Measurements from ENCODE around the gene TRMU.

TRMU gene

DNA sequence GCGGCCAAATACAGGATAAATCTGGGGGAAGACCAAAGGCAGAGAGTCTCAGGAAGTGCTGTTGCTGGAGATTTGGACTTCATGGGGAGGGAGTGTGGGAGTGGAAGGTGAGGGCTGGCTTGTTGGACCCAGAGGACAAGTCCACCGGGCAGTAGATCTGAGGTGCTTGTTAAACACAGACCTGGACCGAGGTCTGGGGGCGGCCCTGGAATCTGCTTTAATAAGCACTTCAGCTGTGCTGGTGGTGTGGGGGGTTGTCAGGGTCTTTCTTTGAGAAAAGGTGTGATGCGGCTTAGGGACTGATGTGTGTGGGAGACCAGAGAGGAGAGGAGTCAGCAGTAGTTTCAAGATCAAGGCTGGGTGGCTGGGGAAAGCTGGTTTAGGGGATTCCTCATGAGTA is 4.4 kb downstream of the TRMU start:
- peaks cover 73% of the 10 kb centered on the region for H3K36me3 ChIP-seq (ENCODE audit: control insufficient read depth, insufficient read depth, low read length)
- no peaks in the 10 kb centered on the region for H3K9me3 ChIP-seq (ENCODE audit: control insufficient read depth, insufficient read depth, low read depth, low read length)

DNA sequence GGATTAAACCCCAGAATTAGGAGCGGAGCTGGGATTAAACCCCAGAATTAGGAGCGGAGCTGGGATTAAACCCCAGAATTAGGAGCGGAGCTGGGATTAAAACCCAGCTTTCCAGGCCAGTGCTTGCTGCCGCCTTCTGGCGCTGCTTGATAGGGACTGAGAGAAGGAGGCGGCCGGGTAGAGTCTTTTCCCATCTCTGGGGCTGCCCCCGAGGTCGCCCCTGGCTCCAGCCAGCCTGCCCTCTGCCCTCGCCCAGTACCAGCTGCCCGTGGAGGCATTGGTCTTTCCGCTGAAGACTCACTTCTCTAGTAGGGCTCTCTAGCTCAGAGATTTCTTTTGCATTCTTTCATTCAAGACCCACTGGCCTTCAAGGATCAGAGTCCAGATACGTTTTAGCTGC is 5.2 kb downstream of the TRMU start:
- Histone ChIP-seq H3K9me3 (ENCODE audit: control insufficient read depth, insufficient read depth, low read depth, low read length) (no peaks in the 10 kb centered on the region), H3K27me3 (ENCODE audit: control insufficient read depth, insufficient read depth, low read length) (no peaks in the 10 kb centered on the region), H3K4me3 (ENCODE audit: low read depth, low read length) (no peak overlapping the region), H3K27ac (ENCODE audit: low read depth, low read length) (no peak overlapping the region), H3K4me1 (ENCODE audit: control insufficient read depth, insufficient read depth, low read length) (peaks cover 6% of the 10 kb centered on the region; the same call in 1 of the 2 replicates), H3K9ac (ENCODE audit: low read length) (no peak overlapping the region), H3K36me3 (ENCODE audit: control insufficient read depth, insufficient read depth, low read length) (peaks cover 80% of the 10 kb centered on the region)

More for the DNA sequence above, 4.4 kb downstream of the TRMU start:
- no peak overlapping the region for H3K27ac ChIP-seq (ENCODE audit: low read depth, low read length)
- no peak overlapping the region for H3K9ac ChIP-seq (ENCODE audit: low read length)
- H3K27me3 ChIP-seq (ENCODE audit: control insufficient read depth, insufficient read depth, low read length): no peaks in the 10 kb centered on the region
- H3K4me1 ChIP-seq (ENCODE audit: control insufficient read depth, insufficient read depth, low read length): peaks cover 6% of the 10 kb centered on the region; the same call in 1 of the 2 replicates
- H3K4me3 ChIP-seq (ENCODE audit: low read depth, low read length): no peak overlapping the region

DNA sequence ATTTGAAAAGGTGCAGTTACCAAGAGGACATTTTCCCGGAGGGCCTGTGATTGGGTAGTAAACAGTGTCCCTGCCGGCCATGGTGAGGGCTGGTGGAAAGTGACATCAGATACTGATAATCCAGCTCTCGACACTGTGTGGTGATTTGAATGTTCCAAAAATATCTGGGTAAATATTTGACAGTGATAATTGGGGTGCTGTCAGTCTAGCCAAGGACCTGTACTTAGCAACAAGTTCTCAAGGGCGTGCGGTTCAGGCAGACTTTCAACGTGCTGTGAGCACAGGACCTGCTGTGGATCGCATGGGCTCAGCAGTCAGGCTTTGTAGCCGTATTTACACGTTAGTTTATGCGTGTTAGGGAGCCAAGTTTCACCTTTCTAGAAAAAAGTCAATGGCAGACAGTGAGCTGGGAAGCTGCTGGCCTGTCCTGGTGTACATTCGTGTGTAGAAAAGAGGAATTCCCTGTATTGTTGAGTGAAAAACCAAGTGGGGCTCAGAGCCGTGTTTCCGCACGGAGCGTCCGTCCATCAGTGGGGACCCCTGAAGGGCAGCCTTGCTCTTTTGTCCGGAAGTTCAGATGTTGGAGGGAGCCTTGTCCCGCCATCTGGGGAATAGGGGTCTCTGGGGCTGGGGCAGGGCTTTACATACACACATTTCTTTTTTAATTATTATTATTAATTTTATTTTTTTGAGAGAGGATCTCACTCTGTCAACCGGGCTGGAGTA is 11.3 kb downstream of the TRMU start:
- Histone ChIP-seq H3K4me1 (ENCODE audit: control insufficient read depth, insufficient read depth, low read length) (no peaks in the 10 kb centered on the region), H3K36me3 (ENCODE audit: control insufficient read depth, insufficient read depth, low read length) (peaks cover 99% of the 10 kb centered on the region), H3K4me3 (ENCODE audit: low read depth, low read length) (no peak overlapping the region), H3K27ac (ENCODE audit: low read depth, low read length) (no peak overlapping the region), H3K27me3 (ENCODE audit: control insufficient read depth, insufficient read depth, low read length) (no peaks in the 10 kb centered on the region), H3K9me3 (ENCODE audit: control insufficient read depth, insufficient read depth, low read depth, low read length) (no peaks in the 10 kb centered on the region), H3K9ac (ENCODE audit: low read length) (no peak overlapping the region)

DNA sequence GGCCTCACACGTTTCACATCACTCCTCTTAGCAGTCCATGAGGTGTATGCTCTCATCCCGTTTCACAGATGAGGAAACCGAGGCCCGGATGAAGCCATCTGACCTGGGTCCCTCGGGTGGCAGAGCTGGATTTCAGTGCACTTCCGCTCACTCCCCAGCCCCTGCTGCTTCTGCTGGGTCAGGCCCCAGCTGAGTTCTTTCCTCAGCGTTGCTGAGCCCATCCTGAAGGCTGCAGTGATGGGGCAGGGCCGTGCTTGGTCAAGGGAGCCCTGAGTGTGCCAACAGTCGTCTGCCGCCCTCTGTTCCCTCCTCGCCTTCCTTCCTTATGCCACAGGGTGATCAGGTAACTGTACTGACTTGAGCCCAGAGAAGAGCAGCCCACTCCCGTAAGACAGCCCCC is 12.1 kb downstream of the TRMU start:
- Histone ChIP-seq H3K4me1 (ENCODE audit: control insufficient read depth, insufficient read depth, low read length) (no peaks in the 10 kb centered on the region), H3K27ac (ENCODE audit: low read depth, low read length) (no peak overlapping the region), H3K27me3 (ENCODE audit: control insufficient read depth, insufficient read depth, low read length) (no peaks in the 10 kb centered on the region), H3K4me3 (ENCODE audit: low read depth, low read length) (no peak overlapping the region), H3K9ac (ENCODE audit: low read length) (no peak overlapping the region), H3K9me3 (ENCODE audit: control insufficient read depth, insufficient read depth, low read depth, low read length) (no peaks in the 10 kb centered on the region), H3K36me3 (ENCODE audit: control insufficient read depth, insufficient read depth, low read length) (peaks cover 99% of the 10 kb centered on the region)

DNA sequence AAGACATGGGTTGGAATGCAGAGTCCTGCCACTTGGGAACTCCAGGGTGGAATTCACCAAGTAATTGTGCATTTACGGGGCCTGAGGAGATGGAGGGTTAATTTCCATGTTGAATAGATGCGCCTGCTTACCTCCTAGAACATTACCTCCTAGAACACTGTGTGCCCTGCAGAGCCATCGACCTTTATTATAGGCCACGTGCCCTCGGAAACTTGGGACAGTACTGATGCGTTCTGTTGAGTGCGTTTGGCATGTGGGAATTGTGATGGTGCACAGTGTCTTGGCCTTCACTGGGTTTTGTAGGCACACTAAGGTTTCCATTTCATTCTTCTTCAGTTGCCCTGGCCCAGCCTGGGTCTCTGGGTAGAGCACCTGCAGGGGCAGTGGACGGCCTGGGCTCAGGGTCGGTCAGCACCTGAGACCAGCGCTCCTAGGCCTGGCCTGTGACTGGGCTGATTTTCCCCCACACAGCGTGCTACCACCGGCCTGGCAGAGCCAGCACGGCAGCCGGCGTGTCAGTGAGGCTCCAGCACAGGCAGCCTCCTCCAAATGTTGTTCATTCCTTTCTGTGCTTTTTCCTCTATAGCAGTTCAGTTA is 12.7 kb downstream of the TRMU start:
- Histone ChIP-seq H3K27me3 (ENCODE audit: control insufficient read depth, insufficient read depth, low read length) (no peaks in the 10 kb centered on the region), H3K4me3 (ENCODE audit: low read depth, low read length) (no peak overlapping the region), H3K4me1 (ENCODE audit: control insufficient read depth, insufficient read depth, low read length) (no peaks in the 10 kb centered on the region), H3K9me3 (ENCODE audit: control insufficient read depth, insufficient read depth, low read depth, low read length) (no peaks in the 10 kb centered on the region), H3K9ac (ENCODE audit: low read length) (no peak overlapping the region), H3K27ac (ENCODE audit: low read depth, low read length) (no peak overlapping the region), H3K36me3 (ENCODE audit: control insufficient read depth, insufficient read depth, low read length) (peaks cover 99% of the 10 kb centered on the region)

DNA sequence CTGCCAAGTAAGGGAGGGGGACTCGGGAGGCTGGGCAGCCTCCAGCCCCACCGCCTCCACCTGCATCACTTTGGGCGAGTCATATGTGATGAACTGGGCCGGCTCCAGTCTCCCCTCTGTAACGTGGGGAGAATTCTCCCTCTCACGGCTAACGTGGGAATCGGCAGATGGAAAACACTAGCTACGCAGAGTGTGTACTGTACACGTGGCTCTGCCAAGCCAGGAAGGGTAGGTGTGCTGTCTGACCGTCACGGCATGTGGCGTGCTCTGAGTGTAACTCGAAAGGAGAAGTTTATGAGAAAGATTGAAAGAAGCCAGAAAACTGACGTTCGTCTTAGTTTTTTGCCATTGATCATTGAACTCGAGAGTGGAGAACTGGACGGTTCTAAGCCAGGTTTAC is 13.7 kb downstream of the TRMU start:
- no peaks in the 10 kb centered on the region for H3K9me3 ChIP-seq (ENCODE audit: control insufficient read depth, insufficient read depth, low read depth, low read length)
- H3K27me3 ChIP-seq (ENCODE audit: control insufficient read depth, insufficient read depth, low read length): no peaks in the 10 kb centered on the region
- H3K36me3 ChIP-seq (ENCODE audit: control insufficient read depth, insufficient read depth, low read length): peaks cover 99% of the 10 kb centered on the region
- H3K9ac ChIP-seq (ENCODE audit: low read length): no peak overlapping the region
- no peak overlapping the region for H3K4me3 ChIP-seq (ENCODE audit: low read depth, low read length)
- H3K4me1 ChIP-seq (ENCODE audit: control insufficient read depth, insufficient read depth, low read length): no peaks in the 10 kb centered on the region
- no peak overlapping the region for H3K27ac ChIP-seq (ENCODE audit: low read depth, low read length)

DNA sequence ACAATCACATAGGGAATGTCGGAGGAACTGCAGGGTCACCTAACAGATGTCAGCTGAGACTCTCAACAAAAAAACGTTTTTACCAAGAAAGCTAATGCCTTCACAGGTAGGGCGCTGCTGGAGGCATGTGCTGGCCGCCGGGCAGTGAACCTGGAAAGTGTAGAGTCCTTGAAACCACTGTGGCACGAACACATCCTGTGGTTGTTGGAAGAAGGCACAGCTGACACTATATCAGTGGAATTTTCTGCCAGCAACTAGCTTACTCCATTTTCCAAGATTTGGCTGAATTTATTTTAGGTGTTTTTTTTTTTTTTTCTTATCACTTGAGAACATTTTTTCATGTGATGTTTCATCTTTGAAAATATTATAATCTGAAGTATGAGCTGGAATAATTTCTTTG is 14.2 kb downstream of the TRMU start:
- Histone ChIP-seq H3K9ac (ENCODE audit: low read length) (no peak overlapping the region), H3K9me3 (ENCODE audit: control insufficient read depth, insufficient read depth, low read depth, low read length) (no peaks in the 10 kb centered on the region), H3K27ac (ENCODE audit: low read depth, low read length) (no peak overlapping the region), H3K4me3 (ENCODE audit: low read depth, low read length) (no peak overlapping the region), H3K36me3 (ENCODE audit: control insufficient read depth, insufficient read depth, low read length) (peaks cover 96% of the 10 kb centered on the region), H3K4me1 (ENCODE audit: control insufficient read depth, insufficient read depth, low read length) (no peaks in the 10 kb centered on the region), H3K27me3 (ENCODE audit: control insufficient read depth, insufficient read depth, low read length) (no peaks in the 10 kb centered on the region)

DNA sequence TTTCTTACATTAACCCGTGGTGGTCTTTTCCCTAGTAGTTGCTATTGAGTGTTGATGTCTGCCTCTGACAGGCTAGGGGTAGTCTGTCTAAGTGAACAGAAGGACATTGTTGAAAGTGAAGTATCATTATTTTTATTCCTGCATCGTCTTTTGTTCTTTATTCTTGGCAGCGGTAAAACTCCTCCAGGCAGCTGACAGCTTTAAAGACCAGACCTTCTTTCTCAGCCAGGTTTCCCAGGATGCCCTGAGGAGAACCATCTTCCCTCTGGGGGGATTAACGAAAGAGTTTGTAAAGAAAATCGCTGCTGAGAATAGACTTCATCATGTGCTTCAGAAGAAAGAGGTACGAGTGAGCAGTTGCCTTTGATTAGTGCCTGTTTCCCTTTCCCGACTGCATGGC is 14.6 kb downstream of the TRMU start:
- Histone ChIP-seq H3K4me3 (ENCODE audit: low read depth, low read length) (no peak overlapping the region), H3K4me1 (ENCODE audit: control insufficient read depth, insufficient read depth, low read length) (no peaks in the 10 kb centered on the region), H3K27ac (ENCODE audit: low read depth, low read length) (no peak overlapping the region), H3K9me3 (ENCODE audit: control insufficient read depth, insufficient read depth, low read depth, low read length) (no peaks in the 10 kb centered on the region), H3K9ac (ENCODE audit: low read length) (no peak overlapping the region), H3K36me3 (ENCODE audit: control insufficient read depth, insufficient read depth, low read length) (peaks cover 92% of the 10 kb centered on the region), H3K27me3 (ENCODE audit: control insufficient read depth, insufficient read depth, low read length) (no peaks in the 10 kb centered on the region)

DNA sequence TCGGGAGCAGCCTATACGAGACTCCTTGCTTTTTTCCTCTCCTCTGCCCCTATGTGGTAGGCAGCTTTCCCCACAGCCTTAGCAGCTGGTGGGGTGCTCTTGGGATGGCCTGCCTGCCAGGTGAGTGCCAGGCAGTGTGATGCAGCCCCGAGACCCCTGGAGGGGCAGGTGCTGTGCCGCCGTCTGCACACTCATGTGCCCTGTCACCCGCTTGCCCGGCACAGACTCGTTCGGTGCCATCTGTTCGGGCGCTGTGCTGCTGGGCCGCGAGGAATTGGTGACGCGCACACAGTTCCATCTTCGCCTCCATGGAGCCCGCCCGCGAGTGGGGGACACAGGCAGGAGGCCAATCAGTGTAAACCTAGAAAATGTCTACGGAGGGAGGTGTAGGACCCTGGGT is 15.1 kb downstream of the TRMU start:
- H3K27ac ChIP-seq (ENCODE audit: low read depth, low read length): no peak overlapping the region
- no peak overlapping the region for H3K9ac ChIP-seq (ENCODE audit: low read length)
- peaks cover 88% of the 10 kb centered on the region for H3K36me3 ChIP-seq (ENCODE audit: control insufficient read depth, insufficient read depth, low read length)
- no peaks in the 10 kb centered on the region for H3K9me3 ChIP-seq (ENCODE audit: control insufficient read depth, insufficient read depth, low read depth, low read length)
- no peaks in the 10 kb centered on the region for H3K4me1 ChIP-seq (ENCODE audit: control insufficient read depth, insufficient read depth, low read length)
- H3K27me3 ChIP-seq (ENCODE audit: control insufficient read depth, insufficient read depth, low read length): no peaks in the 10 kb centered on the region
- H3K4me3 ChIP-seq (ENCODE audit: low read depth, low read length): no peak overlapping the region

DNA sequence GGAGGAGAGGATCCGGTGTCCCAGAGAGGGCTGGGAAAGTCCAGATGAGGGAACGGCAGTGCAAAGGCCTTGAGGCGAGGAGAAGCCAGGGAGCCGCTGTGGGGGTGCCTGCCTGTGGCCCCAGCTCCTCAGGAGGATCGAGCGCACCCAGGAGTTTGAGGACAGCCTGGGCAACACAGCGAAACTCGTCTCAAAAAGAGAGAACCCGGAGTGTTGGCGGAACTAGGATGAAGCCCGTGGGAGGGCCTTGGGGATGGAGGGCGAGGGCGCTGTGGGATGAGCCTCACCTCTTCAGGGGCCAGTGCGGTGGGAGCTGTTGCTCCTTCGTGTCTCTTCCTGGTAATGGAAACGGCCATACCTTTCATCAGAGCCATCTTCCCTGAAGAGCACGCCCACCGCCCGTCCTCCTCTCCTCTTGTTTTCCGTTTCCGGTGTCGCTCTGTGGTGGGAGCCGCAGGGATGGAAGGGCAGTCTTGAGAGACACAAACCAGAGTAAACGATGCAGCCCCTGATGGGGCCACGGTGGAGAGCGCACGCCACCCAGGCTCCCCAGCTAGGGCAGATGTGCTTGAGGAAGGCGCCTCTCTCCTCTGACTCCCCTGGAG is 15.7 kb downstream of the TRMU start:
- Histone ChIP-seq H3K9ac (ENCODE audit: low read length) (peak overlapping the region; percentile 6), H3K4me3 (ENCODE audit: low read depth, low read length) (no peak overlapping the region), H3K27me3 (ENCODE audit: control insufficient read depth, insufficient read depth, low read length) (no peaks in the 10 kb centered on the region), H3K4me1 (ENCODE audit: control insufficient read depth, insufficient read depth, low read length) (no peaks in the 10 kb centered on the region), H3K36me3 (ENCODE audit: control insufficient read depth, insufficient read depth, low read length) (peaks cover 88% of the 10 kb centered on the region), H3K27ac (ENCODE audit: low read depth, low read length) (no peak overlapping the region), H3K9me3 (ENCODE audit: control insufficient read depth, insufficient read depth, low read depth, low read length) (no peaks in the 10 kb centered on the region)

DNA sequence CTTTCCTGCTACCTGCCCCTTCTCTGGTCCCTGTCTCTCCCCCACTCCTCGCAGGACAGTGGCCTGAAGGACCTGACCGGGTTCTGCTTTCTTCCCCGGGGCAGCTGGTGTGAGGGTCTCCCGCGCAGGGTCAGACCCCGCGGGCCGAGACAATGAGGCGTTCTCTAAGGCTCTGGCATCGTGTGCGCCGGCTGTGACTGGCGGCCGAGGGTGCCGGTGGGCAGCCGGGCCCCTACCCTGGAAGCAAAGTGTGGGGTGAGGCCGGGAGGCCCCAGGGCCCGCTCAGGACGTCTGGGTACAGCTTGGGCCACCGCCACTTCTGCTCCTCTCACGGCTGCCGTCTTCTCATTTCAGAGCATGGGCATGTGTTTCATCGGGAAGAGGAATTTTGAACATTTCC is 16.3 kb downstream of the TRMU start:
- H3K4me1 ChIP-seq (ENCODE audit: control insufficient read depth, insufficient read depth, low read length): no peaks in the 10 kb centered on the region
- no peak overlapping the region for H3K4me3 ChIP-seq (ENCODE audit: low read depth, low read length)
- no peak overlapping the region for H3K27ac ChIP-seq (ENCODE audit: low read depth, low read length)
- no peaks in the 10 kb centered on the region for H3K9me3 ChIP-seq (ENCODE audit: control insufficient read depth, insufficient read depth, low read depth, low read length)
- peaks cover 88% of the 10 kb centered on the region for H3K36me3 ChIP-seq (ENCODE audit: control insufficient read depth, insufficient read depth, low read length)
- H3K27me3 ChIP-seq (ENCODE audit: control insufficient read depth, insufficient read depth, low read length): no peaks in the 10 kb centered on the region
- H3K9ac ChIP-seq (ENCODE audit: low read length): no peak overlapping the region

Measured in HUES6 (cell line).